Kidney epithelial cell (primary cell): ENCODE data around the gene COL23A1. TPM values are rescaled to one million over a fixed set of nuclear protein-coding genes. Genes with fewer than 3 reads are reported as not detected.
"Not testable (repeated sequence)": the region's sequence is repeated elsewhere in the genome, so short reads cannot be mapped to it uniquely, and the experiment has no call there.

Experiments
- DNase-seq: peaks from one replicate; pipeline ENCODE4 v3.0.0-alpha.2; 2010; ENCODE audit warnings: low read depth
- H3K27me3 ChIP-seq: 2 replicates; pipeline ENCODE4 v1.6.0; 2011; ENCODE audit warnings: low read length; ENCODE audit not compliant: control insufficient read depth, insufficient read depth
- H3K36me3 ChIP-seq: 2 replicates; pipeline ENCODE4 v1.5.1; 2011; ENCODE audit warnings: low read length; ENCODE audit not compliant: control insufficient read depth, insufficient read depth
- H3K4me3 ChIP-seq: 2 replicates; pipeline ENCODE4 v1.5.1; 2011; ENCODE audit warnings: low read depth, mild to moderate bottlenecking, control low read depth, low read length
- total RNA-seq: library from RNA; depleted of rRNA; stranded (reverse); fragments of >200 nt; gene quantifications from 2 replicates; pipeline ENCODE4 v1.2.3, GENCODE V29; 2015
- TF ChIP-seq, protein P1 (sequence below): IDR thresholded peaks from 2 replicates; pipeline ENCODE4 v1.5.1; 2011; ENCODE audit warnings: mild to moderate bottlenecking, moderate library complexity, low read length, control low read depth, inconsistent platforms; ENCODE audit not compliant: insufficient read depth, poor library complexity, severe bottlenecking

COL23A1 gene
- total RNA-seq, 1 donor from 2014 or later, result 0.17 TPM

DNA sequence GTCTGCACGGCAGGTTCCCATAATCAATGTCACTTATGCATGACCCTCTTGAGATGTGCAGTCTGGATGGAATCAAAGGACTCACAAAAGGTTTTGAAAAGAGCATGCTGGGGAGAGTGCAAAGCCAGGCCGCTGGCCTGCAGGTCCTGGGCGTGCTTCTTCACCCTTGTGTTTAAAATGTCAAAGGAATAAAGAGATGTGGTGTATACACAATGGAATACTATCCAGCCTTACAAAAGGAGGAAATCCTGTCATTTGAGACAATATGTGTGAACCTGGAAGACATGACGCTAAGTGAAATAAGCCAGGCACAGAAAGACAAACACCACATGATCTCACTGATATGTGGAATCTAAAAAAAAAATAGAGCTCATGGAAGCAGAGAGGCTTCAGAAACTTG lies 220.1 kb downstream of the COL23A1 start:
- TF ChIP-seq, protein P1, sequence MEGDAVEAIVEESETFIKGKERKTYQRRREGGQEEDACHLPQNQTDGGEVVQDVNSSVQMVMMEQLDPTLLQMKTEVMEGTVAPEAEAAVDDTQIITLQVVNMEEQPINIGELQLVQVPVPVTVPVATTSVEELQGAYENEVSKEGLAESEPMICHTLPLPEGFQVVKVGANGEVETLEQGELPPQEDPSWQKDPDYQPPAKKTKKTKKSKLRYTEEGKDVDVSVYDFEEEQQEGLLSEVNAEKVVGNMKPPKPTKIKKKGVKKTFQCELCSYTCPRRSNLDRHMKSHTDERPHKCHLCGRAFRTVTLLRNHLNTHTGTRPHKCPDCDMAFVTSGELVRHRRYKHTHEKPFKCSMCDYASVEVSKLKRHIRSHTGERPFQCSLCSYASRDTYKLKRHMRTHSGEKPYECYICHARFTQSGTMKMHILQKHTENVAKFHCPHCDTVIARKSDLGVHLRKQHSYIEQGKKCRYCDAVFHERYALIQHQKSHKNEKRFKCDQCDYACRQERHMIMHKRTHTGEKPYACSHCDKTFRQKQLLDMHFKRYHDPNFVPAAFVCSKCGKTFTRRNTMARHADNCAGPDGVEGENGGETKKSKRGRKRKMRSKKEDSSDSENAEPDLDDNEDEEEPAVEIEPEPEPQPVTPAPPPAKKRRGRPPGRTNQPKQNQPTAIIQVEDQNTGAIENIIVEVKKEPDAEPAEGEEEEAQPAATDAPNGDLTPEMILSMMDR, result no peak
- Histone ChIP-seq H3K4me3 (no peak overlapping the region), H3K27me3 (no peaks in the 10 kb centered on the region), H3K36me3 (no peaks in the 10 kb centered on the region)
- DNase-seq, result no peak

DNA sequence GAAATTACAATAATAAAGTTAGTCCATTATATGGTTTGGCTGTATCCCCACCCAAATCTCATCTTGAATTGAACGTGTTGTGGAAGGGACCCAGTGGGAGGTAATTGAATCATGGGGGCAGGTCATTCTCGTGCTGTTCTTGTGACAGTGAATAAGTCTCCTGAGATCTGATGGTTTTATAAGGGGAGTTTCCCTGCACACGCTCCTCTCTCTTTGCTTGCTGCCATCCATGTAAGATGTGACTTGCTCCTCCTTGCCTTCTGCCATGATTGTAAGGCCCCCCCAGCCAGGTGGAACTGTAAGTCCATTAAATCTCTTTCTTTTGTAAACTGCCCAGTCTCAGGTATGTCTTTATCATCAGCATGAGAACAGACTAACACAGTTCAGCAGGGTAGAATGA lies 220.7 kb downstream of the COL23A1 start:
- not testable (repeated sequence) for H3K36me3 ChIP-seq, H3K4me3 ChIP-seq, DNase-seq, H3K27me3 ChIP-seq

DNA sequence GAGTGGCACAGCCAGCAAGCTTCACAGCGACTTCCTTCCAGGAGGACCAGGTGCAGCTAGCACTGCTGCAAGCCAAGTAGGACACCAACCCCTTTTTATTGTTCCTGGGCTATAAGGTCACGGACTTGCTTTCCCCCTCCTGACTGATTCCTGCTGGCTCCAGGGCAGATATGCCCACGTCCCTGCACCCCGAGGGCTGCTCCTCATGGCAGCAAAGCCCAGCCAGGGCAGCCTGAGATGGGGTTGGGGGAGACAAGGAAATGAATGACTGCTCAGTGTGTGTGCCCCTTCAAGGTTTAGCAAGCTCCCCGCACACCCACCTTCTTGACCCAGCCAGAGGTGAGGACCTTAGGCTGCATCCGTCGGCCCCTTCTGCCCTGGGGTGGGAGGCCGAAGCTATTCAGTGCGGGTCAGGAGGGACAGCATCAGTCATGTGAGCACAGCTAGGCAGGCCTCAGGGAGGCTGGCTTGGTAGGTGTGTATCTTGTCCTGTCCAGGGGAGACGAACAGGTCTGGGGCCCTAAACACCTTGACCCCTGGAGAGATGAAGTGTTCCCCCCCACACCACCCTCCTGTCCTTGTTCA lies 221.4 kb downstream of the COL23A1 start:
- no peak for DNase-seq
- Histone ChIP-seq H3K36me3 (no peaks in the 10 kb centered on the region), H3K4me3 (no peak overlapping the region), H3K27me3 (no peaks in the 10 kb centered on the region)
- TF ChIP-seq, protein P1, result no peak

DNA sequence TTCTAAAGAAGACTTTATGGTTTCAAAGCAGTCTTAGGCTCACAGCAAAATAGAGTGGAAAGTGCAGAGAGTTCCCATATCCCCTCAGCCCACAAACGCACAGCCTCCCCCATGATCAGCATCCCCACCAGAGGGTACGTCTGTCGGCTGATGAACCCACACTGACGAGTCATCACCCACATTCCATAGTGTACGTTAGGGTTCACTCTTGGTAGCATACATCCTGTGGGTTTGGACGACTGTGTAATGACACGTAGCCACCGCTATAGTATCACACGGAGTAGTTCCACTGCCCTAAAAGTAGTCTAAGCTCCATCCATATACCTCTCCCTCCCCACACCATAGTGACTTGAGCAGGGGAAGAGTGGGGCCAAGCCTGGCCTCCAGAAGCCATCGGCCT lies 221.9 kb downstream of the COL23A1 start:
- no peaks in the 10 kb centered on the region for H3K36me3 ChIP-seq
- TF ChIP-seq, protein P1, result no peak
- no peak overlapping the region for H3K4me3 ChIP-seq
- no peak for DNase-seq
- no peaks in the 10 kb centered on the region for H3K27me3 ChIP-seq

DNA sequence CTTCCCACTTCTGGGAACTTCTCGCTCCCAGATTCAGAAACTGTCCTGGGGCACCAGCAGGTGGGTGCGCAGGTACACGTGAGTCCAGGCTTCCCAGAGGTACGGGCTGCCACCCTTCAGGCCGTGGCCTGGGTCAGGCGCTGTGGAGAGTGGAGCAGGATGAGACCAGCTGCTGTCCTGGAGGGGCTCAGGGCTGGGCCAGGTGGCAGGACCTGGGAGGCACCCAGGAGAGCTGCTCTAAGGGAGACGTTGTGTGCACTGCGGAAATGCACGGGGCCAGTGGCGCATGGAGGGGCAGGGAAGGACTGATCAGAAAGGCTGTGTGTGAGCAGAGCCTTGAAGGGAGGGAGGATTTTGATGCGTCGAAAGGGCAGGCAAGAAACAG lies 222.5 kb downstream of the COL23A1 start:
- TF ChIP-seq, protein P1, result no peak
- Histone ChIP-seq H3K4me3 (no peak overlapping the region), H3K36me3 (no peaks in the 10 kb centered on the region), H3K27me3 (no peaks in the 10 kb centered on the region)
- DNase-seq, result no peak

DNA sequence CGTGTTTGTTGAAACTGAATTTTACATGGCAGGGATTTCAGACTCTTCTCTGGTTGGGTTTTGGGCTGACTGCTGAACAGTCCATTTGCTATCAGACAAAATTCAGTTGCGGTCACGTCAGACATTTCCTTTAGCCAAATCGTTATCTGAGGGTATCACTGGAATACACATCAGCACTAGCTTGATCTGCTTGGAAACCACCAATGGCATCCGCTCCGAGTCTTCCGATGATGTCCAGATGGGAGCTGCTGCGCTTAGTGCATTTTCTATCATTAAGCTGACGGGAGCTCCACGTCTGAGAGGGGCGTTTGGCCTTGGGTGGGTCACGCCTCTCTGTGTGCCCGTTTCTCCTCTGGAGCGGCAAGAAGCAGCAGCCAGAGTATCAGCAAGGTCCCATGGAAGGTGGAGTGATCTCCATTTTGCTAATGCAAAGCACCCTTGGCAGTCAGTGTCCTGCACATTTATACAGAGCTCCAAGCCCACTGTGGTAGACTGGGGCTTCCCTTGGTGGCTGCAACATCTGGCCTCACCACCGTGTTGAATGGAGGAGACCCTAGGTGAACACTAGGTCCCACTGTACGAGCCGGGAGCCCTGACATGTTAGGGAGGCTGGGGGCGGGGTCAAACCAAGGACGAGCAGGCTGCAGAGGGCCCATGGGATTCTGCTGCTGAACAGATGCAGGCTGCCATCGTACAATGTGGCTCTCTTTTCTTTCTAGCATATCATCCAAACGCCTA lies 223.0 kb downstream of the COL23A1 start:
- H3K4me3 ChIP-seq, result no peak overlapping the region
- TF ChIP-seq, protein P1, result no peak
- no peaks in the 10 kb centered on the region for H3K36me3 ChIP-seq
- no peak for DNase-seq
- H3K27me3 ChIP-seq, result peaks cover under 1% of the 10 kb centered on the region
